ENCODE results near the gene RAB33A.

- no peak for TF ChIP-seq EZH2 (IDR thresholded peaks at IDR 0.05; ENCODE audit: borderline replicate concordance, insufficient read depth, low read length, poor library complexity, severe bottlenecking)
- no peak for TF ChIP-seq REST (IDR thresholded peaks at IDR 0.05; ENCODE audit: borderline replicate concordance)
- TF ChIP-seq CTCF (IDR thresholded peaks at IDR 0.05; ENCODE audit: poor library complexity, severe bottlenecking): no peak
- TF ChIP-seq EP300 (conservative IDR thresholded peaks at IDR 0.05; ENCODE audit: poor library complexity, severe bottlenecking): no peak
- no peak for TF ChIP-seq TAF1 (IDR thresholded peaks at IDR 0.05; ENCODE audit: low read depth)
- TF ChIP-seq RAD21 (conservative IDR thresholded peaks at IDR 0.05): no peak
- no peak for TF ChIP-seq MXI1 (conservative IDR thresholded peaks at IDR 0.05; ENCODE audit: poor library complexity, severe bottlenecking)
Measured at GRCh38 chrX:130213376-130213775, 41.6 kb downstream of the RAB33A start.
